NCI-H1694 (cell line): Measurements from ENCODE around the gene ERLEC1.
"Not testable (repeated sequence)": the region's sequence is repeated elsewhere in the genome, so short reads cannot be mapped to it uniquely, and the experiment has no call there.

Experiments used
- DNase-seq: peaks from one replicate; lab custom pipeline; 2025; lab: John Stamatoyannopoulos, UW

Gene ERLEC1

DNA sequence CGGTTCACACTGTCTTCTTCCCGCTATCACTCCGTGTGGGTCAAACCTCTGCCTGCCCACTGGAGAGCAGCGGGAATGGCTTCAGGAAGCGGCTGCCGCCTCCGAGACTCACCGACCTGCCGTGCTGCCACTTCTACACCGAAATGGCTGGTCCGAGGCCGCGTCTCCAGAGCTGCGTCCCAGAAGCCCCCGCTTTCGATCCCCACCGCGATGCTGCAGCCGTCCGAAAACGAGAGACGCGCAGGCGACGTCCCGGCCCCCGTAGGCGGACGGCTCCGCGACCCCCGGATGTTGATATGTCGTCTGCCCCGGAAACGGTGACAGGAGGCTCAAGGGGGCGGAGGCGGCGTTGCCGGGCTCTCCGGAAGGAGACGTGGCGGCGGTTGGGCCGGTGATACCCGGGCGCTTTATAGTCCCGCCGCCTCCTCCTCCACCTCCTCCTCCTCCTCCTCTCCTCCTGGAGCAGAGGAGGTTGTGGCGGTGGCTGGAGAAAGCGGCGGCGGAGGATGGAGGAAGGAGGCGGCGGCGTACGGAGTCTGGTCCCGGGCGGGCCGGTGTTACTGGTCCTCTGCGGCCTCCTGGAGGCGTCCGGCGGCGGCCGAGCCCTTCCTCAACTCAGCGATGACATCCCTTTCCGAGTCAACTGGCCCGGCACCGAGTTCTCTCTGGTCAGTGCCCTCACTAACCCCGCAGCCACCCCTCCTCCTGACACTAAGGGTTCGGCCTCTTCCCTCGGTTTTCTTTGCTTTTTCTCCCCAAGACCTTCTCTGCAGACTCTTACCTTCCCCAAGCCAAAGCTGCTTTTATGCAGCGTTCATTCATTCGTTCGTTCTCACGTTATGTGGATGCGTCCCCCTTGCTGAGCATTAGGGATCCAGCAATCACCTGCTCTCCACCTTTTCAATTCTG lies at the start of gene ERLEC1, which contains the start of gene ASB3:
TSS of gene ERLEC1 (plus strand) at position 340 of the 909 bp plus-strand sequence. CDS start at position 507, 167 bp downstream.
TSS of gene ASB3 (minus strand) at position 249 of the 909 bp plus-strand sequence. CDS start 21,381 bp downstream, outside the sequence.
- DNase-seq: peak; percentile 84

DNA sequence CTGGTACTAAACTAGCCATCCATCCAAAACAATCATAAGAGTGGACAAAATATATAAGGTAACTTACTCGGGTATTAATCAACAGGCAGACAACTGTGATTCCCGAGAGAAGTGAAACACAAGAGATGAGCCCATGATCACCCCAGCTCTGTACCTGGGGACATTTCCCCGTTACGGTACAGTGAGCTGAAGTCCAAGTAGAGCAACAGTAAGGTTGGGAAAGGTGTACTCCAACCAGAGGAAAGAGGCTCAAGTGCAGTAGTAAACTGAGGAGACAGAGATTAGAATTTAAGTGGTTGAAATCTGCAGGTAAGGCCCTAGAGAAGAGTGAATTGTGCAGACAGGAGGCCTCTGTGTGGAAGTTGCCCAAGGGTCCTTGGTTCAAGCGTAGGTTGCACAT lies 49.8 kb upstream of the ERLEC1 start:
- no peak for DNase-seq

- no peak for DNase-seq
These were observed 47.8 kb upstream of the ERLEC1 start for GRCh38 chr2:53739032-53739431.

GRCh38 chr2:53740170-53740569 lies 46.7 kb upstream of the ERLEC1 start:
- peak; percentile 25 for DNase-seq

- no peak for DNase-seq
These were observed 42.3 kb upstream of the ERLEC1 start for GRCh38 chr2:53744395-53745065.

GRCh38 chr2:53750041-53750768 lies 36.6 kb upstream of the ERLEC1 start:
- no peak for DNase-seq

- no peak for DNase-seq
These were observed 35.1 kb upstream of the ERLEC1 start for GRCh38 chr2:53751728-53752127.

GRCh38 chr2:53752385-53752784 lies 34.5 kb upstream of the ERLEC1 start:
- no peak for DNase-seq

- no peak for DNase-seq
These were observed 33.8 kb upstream of the ERLEC1 start for GRCh38 chr2:53753041-53753440.

DNA sequence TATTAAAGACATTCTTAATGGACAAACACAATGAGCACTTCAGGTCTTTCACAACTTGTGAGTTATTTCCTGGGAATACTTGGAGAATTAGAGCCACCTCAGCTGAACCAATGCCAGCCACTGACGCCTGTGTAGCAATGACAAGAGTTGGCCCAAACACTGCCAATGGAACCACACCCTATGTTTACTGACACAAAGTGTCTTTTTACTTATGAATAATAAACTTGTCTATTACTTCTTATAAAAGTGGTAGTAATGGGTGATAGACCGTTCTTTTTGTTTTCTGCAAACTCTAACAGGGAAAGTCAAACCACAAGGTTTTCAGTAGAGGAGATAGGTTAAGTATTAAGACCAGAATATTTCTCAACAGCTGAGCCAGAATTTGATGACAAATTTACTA lies 31.7 kb upstream of the ERLEC1 start:
- no peak for DNase-seq

DNA sequence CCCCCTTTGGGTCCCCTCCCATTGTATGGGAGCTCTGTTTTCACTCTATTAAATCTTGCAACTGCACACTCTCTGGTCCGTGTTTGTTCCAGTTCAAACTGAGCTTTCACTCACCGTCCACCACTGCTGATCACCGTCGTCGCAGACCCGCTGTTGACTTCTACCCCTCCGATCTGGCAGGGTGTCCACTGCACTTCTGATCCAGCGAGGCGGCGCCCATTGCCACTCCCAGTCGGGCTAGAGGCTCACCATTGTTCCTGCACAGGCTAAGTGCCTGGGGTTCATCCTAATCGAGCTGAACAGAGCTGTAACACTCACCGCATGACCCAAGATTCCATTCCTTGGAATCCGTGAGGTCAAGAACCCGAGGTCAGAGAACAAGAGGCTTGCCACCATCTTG lies 30.2 kb upstream of the ERLEC1 start:
- no peak for DNase-seq

DNA sequence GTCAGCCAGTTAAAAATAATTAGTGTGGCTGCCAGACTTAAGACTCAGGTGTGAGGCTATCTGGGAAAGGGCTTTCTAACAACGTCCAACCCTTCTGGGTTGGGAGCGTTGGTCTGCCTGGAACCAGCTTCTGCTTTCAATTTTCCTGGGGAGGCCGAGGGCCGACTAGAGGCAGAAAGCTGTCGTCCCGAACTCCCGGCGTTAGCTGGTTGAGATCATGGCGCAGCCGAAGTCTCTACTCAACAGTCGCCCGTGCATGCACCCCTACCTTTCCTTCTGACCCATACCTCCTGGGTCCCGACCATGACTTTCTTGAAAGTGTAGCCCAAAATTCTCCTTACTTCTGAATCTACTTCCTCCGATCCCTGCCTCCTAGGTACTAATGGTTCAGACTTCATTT lies 29.6 kb upstream of the ERLEC1 start:
- DNase-seq: not testable (repeated sequence)

DNA sequence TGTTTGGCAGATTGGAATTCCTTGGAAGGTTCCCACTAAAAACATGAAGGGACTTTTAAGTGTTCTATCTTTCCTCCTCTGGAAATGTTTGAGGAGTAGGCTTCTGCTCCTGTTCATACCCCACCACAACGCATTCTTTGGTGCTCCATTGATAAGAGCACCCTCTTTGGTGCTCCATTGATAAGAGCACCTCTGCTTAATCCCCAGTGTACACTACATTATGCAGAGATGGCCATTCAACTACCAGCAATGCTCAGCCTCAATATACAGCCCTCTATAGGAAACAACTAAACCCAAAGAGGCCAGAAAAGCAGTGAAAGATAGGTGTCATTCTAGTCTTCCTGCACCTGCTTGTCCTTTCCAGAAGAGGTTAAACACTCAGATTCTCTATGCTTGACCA lies 21.1 kb upstream of the ERLEC1 start:
- DNase-seq: no peak

DNA sequence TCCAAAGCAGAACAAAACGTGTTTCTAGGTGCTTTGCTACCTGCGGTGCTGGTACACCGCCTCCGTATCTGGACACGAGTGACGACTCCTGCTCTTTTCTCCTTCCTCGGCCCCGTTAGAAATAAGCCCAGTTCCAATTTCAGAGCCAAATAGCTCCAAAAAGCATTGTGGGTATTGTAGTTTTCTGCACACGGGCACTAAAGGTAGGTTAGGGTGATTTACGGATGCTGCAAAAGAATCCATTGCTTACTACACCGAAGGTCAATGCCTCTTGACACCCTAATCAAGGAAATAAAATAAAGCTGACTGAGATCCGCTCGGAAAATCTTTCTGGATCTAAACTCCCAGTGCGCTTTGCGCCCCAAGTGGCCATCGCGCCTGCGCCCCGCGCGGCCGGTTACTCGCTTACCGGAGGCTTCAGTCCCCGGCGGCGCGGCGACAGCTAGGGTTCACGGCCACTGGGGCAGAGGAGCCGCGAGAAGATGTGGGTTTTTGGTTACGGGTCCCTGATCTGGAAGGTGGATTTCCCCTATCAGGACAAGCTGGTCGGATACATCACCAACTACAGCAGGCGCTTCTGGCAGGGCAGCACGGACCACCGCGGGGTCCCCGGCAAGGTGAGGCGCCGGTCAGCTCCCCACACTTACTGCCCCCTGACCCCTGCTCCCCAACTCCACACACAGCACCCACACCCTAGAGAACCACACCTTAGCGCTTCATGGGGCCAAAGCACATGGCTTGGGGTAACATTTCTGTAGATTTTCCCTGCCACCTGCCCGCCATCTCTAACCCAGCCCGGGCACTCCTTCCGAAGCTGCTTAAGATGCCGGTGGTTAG lies 19.2 kb upstream of the ERLEC1 start, which contains the start of gene CHAC2:
TSS of gene CHAC2 (plus strand) at position 400 of the 837 bp plus-strand sequence. CDS start at position 483, 83 bp downstream.
- peak; percentile 73 for DNase-seq

DNA sequence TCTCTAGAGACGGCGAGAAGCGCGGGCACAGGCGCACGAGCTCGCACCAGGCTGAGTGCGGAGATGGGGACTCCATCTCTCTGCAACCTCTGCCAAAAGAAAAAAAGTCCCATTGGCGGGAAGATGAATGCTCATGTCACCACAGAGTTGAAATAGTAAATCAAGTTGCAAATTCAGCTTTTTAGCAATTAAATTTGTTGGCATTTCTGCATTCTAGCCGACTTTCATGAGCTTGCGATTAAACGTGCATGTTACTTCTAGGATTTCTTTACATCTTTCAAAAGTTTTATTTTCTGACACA lies 18.7 kb upstream of the ERLEC1 start:
- peak; percentile 32 for DNase-seq

DNA sequence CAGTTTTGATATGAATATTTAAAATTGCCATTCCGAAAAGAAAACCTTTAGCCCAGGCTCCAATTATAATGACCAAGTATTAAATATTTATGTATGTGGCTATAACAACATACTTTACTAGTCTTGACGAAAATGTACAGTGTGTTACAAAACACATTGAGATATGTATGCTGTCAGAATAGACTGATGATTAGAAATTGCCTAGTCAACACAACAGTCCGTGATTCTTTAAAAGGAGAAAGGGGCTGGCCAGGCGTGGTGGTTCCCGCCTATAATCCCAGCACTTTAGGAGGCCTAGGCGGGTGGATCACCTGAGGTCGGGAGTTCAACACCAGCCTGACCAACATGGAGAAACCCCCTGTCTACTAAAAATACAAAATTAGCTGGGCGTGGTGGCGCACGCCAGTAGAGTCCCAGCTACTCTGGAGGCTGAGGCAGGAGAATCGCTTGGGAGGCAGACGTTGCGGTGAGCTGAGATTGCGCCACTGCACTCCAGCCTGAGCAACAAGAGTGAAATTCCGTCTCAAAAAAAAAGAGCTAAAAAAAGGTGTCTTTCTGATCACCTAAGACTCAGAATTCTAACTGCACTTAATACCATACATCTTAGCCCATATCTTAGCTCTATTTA lies 17.4 kb upstream of the ERLEC1 start:
- no peak for DNase-seq

- DNase-seq: no peak
These were observed 16.6 kb upstream of the ERLEC1 start for GRCh38 chr2:53770264-53770663.

DNA sequence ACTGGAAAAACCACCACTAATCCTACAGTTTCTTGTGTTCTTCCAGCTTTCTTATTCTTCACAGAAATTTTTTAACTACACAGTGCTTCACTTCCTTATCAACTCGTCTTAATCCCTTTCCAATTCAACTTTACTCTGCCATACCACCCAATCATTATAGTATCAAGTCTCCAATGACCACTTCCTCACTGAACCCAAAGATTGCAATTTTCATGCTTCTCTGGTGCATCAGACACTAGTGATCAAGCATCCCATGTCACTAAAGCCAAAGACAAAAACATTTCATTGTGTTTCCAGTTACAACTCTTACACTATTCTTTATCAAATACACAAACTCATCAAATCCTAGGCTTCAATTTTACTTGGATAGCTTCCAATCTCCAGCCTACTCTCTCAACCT lies 9.7 kb upstream of the ERLEC1 start:
- DNase-seq: no peak

DNA sequence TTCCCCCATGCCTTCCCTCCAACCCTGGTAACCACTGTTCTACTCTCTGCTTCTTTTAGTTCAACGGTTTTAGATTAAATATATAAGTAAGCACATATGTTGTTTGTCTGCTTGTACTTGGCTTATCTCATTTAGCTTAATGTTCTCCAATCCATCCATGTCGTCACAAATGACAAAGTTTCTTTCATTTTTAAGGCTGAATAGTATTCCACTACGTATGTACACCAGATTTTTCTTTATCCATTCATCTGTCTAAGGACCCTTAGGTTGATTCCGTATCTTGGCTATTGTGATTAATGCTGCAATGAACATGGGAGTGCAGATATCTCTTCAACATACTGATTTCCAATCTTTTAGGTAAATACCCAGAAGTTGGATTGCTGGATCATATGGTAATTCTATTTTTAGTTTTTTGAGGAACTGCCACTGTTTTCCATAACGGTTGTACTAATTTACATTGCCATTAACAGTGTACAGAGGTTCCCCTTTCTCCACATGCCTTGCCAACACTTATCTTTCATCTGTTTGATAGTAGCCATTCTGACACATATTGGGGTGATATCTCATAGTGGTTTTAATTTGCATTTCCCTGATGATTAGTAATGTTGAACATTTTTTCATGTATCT lies 8.2 kb upstream of the ERLEC1 start:
- DNase-seq: no peak

DNA sequence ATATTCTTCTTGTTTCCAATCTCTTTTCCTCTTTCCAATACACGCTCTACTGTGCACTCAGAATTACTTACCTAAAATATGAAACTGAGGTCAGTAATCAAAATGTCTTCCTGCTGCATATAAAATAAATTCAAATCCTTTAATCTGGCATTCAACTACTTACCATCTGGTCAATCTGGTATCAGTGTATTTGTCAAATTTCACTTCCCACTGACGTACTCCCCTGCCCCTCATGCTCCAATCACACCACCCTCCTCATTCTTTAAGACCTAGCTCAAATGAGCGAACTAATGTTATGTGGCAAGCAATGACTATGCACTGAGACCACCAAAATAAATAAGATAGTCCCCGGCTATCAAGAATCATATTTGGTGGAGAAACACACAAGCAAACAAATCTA lies 6.8 kb upstream of the ERLEC1 start:
- no peak for DNase-seq

GRCh38 chr2:53782676-53783075 lies 4.2 kb upstream of the ERLEC1 start:
- no peak for DNase-seq
